HFF-Myc (cell line): ENCODE results near the gene PRKG1.

Source experiments
- DNase-seq: peaks from one replicate; pipeline ENCODE4 v3.0.0-alpha.2; 2011; ENCODE audit warnings: low read depth; ENCODE audit errors: extremely low read depth
- H3K4me3 ChIP-seq: replicated peaks from 2 replicates; pipeline ENCODE4 v1.5.1; 2011; ENCODE audit warnings: low read depth, mild to moderate bottlenecking, control low read depth, low read length
- CTCF ChIP-seq: IDR thresholded peaks from 2 replicates; pipeline ENCODE4 v1.5.1; 2012; ENCODE audit warnings: mild to moderate bottlenecking, low read depth, low read length, control low read depth; ENCODE audit errors: missing control alignments

The PRKG1 gene

GRCh38 chr10:51606825-51607462 lies 532.7 kb downstream of the PRKG1 start:
- H3K4me3 ChIP-seq: no peak overlapping the region
- no peak for DNase-seq
- no peak for TF ChIP-seq CTCF

GRCh38 chr10:51607463-51607835 lies 533.2 kb downstream of the PRKG1 start:
- DNase-seq: no peak
- H3K4me3 ChIP-seq: no peak overlapping the region
- no peak for TF ChIP-seq CTCF

- no peak for DNase-seq
- TF ChIP-seq CTCF: no peak
- no peak overlapping the region for H3K4me3 ChIP-seq
These were observed 533.9 kb downstream of the PRKG1 start for GRCh38 chr10:51608211-51608610.

GRCh38 chr10:51615764-51616298 lies 541.5 kb downstream of the PRKG1 start:
- no peak for TF ChIP-seq CTCF
- H3K4me3 ChIP-seq: no peak overlapping the region
- DNase-seq: no peak

- TF ChIP-seq CTCF: no peak
- H3K4me3 ChIP-seq: no peak overlapping the region
- no peak for DNase-seq
These were observed 543.4 kb downstream of the PRKG1 start for GRCh38 chr10:51617576-51618235.

- no peak for DNase-seq
- TF ChIP-seq CTCF: no peak
- no peak overlapping the region for H3K4me3 ChIP-seq
These were observed 545.1 kb downstream of the PRKG1 start for GRCh38 chr10:51619365-51619764.

- TF ChIP-seq CTCF: no peak
- no peak overlapping the region for H3K4me3 ChIP-seq
- no peak for DNase-seq
These were observed 545.8 kb downstream of the PRKG1 start for GRCh38 chr10:51620131-51620530.
